ACC112 (cell line): Measurements from ENCODE around the gene TMEM117.
"Not testable (repeated sequence)": the region's sequence is repeated elsewhere in the genome, so short reads cannot be mapped to it uniquely, and the experiment has no call there.

ENCODE experiments used
- H2AFZ ChIP-seq: fragments of 200-600 bp; sonication (generic); one replicate; pipeline ENCODE4 v1.6.0; 2017; ENCODE audit warnings: antibody characterized with exemption, low read length; ENCODE audit not compliant: unreplicated experiment
- H3K27ac ChIP-seq: fragments of 200-600 bp; sonication (generic); 2 replicates; pipeline ENCODE4 v1.5.1; 2014; ENCODE audit warnings: low read depth, mild to moderate bottlenecking, antibody characterized with exemption, low read length, moderate library complexity
- H3K27me3 ChIP-seq: fragments of 200-600 bp; sonication (generic); 2 replicates; pipeline ENCODE4 v1.6.1; 2014; ENCODE audit warnings: mild to moderate bottlenecking, antibody characterized with exemption, low read length, moderate library complexity, mixed read lengths; ENCODE audit not compliant: insufficient read depth
- H3K36me3 ChIP-seq: fragments of 200-600 bp; sonication (generic); 2 replicates; pipeline ENCODE4 v1.6.1; 2016; ENCODE audit warnings: mild to moderate bottlenecking, antibody characterized with exemption, low read length, moderate library complexity, mixed read lengths; ENCODE audit not compliant: insufficient read depth
- H3K4me1 ChIP-seq: fragments of 200-600 bp; sonication (generic); one replicate; pipeline ENCODE4 v1.6.1; 2016; ENCODE audit warnings: low read length, mixed read lengths; ENCODE audit not compliant: insufficient read depth, unreplicated experiment, control insufficient read depth
- H3K4me3 ChIP-seq: fragments of 200-600 bp; sonication (generic); 2 replicates; pipeline ENCODE4 v1.5.1; 2014; ENCODE audit warnings: mild to moderate bottlenecking, low read depth, low read length
- H3K79me2 ChIP-seq: fragments of 200-600 bp; sonication (generic); one replicate; pipeline ENCODE4 v1.6.0; 2016; ENCODE audit warnings: low read length; ENCODE audit not compliant: control insufficient read depth, unreplicated experiment, insufficient read depth

TMEM117 gene

GRCh38 chr12:44195719-44196118, 359.8 kb downstream of the TMEM117 start:
- not testable (repeated sequence) for H2AFZ ChIP-seq, H3K27ac ChIP-seq, H3K27me3 ChIP-seq, H3K79me2 ChIP-seq, H3K4me1 ChIP-seq, H3K36me3 ChIP-seq, H3K4me3 ChIP-seq

DNA sequence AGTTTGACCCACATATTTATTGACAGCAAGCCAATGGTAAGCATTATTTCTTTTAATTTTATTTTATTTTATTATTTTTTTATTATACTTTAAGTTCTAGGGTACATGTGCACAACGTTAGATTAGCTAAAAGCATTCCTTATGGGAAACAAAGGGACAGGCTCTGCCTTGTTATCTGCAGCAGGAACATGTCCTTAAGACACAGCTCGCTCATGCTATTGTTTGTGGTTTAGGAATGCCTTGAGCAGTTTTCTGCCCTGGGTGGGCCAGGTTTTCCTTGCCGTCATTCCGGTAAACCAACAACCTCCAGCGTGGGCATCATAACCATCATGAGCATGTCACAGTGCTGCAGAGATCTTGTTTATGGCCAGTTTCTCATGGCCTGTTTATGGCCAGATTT, 370.2 kb downstream of the TMEM117 start:
- no peaks in the 10 kb centered on the region for H3K36me3 ChIP-seq
- H3K4me3 ChIP-seq = no peak overlapping the region
- no peak overlapping the region for H2AFZ ChIP-seq
- no peaks in the 10 kb centered on the region for H3K27me3 ChIP-seq
- no peaks in the 10 kb centered on the region for H3K4me1 ChIP-seq
- no peak overlapping the region for H3K27ac ChIP-seq
- H3K79me2 ChIP-seq = no peaks in the 10 kb centered on the region

GRCh38 chr12:44217146-44217883, 381.4 kb downstream of the TMEM117 start:
- no peaks in the 10 kb centered on the region for H3K36me3 ChIP-seq
- no peaks in the 10 kb centered on the region for H3K4me1 ChIP-seq
- no peak overlapping the region for H3K27ac ChIP-seq
- H3K79me2 ChIP-seq = no peaks in the 10 kb centered on the region
- no peaks in the 10 kb centered on the region for H3K27me3 ChIP-seq
- H3K4me3 ChIP-seq = no peak overlapping the region
- H2AFZ ChIP-seq = no peak overlapping the region

- no peaks in the 10 kb centered on the region for H3K36me3 ChIP-seq
- no peaks in the 10 kb centered on the region for H3K4me1 ChIP-seq
- H3K79me2 ChIP-seq = no peaks in the 10 kb centered on the region
- H3K27me3 ChIP-seq = no peaks in the 10 kb centered on the region
- no peak overlapping the region for H2AFZ ChIP-seq
- H3K27ac ChIP-seq = no peak overlapping the region
- H3K4me3 ChIP-seq = no peak overlapping the region
These were observed 387.9 kb downstream of the TMEM117 start for GRCh38 chr12:44223736-44224135.

- H3K27me3 ChIP-seq = no peaks in the 10 kb centered on the region
- no peaks in the 10 kb centered on the region for H3K36me3 ChIP-seq
- no peak overlapping the region for H3K4me3 ChIP-seq
- no peak overlapping the region for H3K27ac ChIP-seq
- H3K4me1 ChIP-seq = no peaks in the 10 kb centered on the region
- H2AFZ ChIP-seq = no peak overlapping the region
- H3K79me2 ChIP-seq = no peaks in the 10 kb centered on the region
These were observed 388.7 kb downstream of the TMEM117 start for GRCh38 chr12:44224399-44225148.

- H3K4me3 ChIP-seq = no peak overlapping the region
- H3K27me3 ChIP-seq = no peaks in the 10 kb centered on the region
- H3K36me3 ChIP-seq = no peaks in the 10 kb centered on the region
- no peak overlapping the region for H2AFZ ChIP-seq
- H3K79me2 ChIP-seq = no peaks in the 10 kb centered on the region
- no peaks in the 10 kb centered on the region for H3K4me1 ChIP-seq
- no peak overlapping the region for H3K27ac ChIP-seq
These were observed 389.2 kb downstream of the TMEM117 start for GRCh38 chr12:44225149-44225510.

DNA sequence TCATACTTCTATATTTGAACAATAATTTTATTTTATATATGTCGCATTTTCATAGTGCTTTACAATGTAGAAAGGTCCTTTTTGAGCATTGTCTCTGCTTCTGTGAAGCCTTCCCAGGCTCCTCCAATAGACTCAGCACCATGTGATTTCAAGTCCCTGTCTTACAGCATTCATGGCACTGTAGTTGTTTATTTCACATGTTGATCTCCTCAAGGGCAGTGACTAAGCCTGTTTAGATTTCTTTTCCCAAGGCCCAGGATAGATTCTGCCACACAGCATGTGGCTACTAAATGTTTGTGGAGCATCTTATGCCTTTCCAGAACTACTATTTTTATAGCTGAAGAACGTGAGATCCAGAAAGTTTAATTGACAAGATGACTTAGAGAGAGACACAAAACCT, 391.7 kb downstream of the TMEM117 start:
- no peaks in the 10 kb centered on the region for H3K36me3 ChIP-seq
- no peak overlapping the region for H3K27ac ChIP-seq
- no peak overlapping the region for H2AFZ ChIP-seq
- H3K79me2 ChIP-seq = no peaks in the 10 kb centered on the region
- no peaks in the 10 kb centered on the region for H3K4me1 ChIP-seq
- H3K27me3 ChIP-seq = no peaks in the 10 kb centered on the region
- no peak overlapping the region for H3K4me3 ChIP-seq

DNA sequence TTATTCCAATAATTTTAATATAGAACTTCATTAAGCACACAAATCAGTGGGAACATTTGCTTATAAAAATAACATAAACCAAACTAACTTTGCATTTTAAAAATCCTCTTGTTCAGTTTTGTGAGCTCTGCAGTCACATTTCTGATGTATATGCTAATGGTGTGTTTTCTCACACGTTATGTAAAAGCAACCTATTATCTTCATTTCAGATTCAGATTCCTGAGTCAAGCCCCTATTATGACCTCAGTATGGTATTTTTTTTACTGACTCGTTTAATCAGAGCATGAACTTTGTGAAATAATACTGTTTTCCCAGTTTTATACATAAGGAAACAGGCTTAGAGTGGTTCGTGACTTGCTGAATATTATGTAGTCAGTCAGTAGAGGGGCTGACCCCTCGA, 394.0 kb downstream of the TMEM117 start:
- H3K27me3 ChIP-seq = no peaks in the 10 kb centered on the region
- H3K4me3 ChIP-seq = no peak overlapping the region
- H3K36me3 ChIP-seq = no peaks in the 10 kb centered on the region
- H3K27ac ChIP-seq = no peak overlapping the region
- H2AFZ ChIP-seq = no peak overlapping the region
- H3K4me1 ChIP-seq = no peaks in the 10 kb centered on the region
- no peaks in the 10 kb centered on the region for H3K79me2 ChIP-seq

DNA sequence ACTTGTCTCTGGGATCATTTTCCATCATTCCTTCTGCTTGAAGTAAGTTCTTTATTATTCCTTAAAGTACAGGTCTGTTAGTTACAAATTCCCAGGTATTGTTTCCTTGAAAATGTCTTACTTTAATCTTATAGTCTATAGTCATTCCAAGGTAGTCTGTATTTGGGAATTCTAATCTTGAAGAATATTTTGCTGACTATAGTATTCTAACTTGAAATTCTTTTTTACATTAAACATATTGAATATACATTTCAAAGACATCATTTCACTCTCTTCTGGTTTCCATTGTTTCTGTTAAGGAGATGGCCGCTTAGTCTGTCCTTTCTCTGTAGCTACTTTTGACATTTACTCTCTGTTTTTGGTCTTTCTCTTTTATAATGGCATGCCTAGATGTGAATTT, 399.8 kb downstream of the TMEM117 start:
- no peak overlapping the region for H3K4me3 ChIP-seq
- no peak overlapping the region for H3K27ac ChIP-seq
- H3K27me3 ChIP-seq = no peaks in the 10 kb centered on the region
- H3K36me3 ChIP-seq = no peaks in the 10 kb centered on the region
- H3K4me1 ChIP-seq = no peaks in the 10 kb centered on the region
- H2AFZ ChIP-seq = no peak overlapping the region
- no peaks in the 10 kb centered on the region for H3K79me2 ChIP-seq

GRCh38 chr12:44240186-44240585, 404.3 kb downstream of the TMEM117 start:
- Histone ChIP-seq H2AFZ (no peak overlapping the region), H3K4me1 (no peaks in the 10 kb centered on the region), H3K4me3 (no peak overlapping the region), H3K36me3 (no peaks in the 10 kb centered on the region), H3K27ac (no peak overlapping the region), H3K79me2 (no peaks in the 10 kb centered on the region), H3K27me3 (no peaks in the 10 kb centered on the region)

DNA sequence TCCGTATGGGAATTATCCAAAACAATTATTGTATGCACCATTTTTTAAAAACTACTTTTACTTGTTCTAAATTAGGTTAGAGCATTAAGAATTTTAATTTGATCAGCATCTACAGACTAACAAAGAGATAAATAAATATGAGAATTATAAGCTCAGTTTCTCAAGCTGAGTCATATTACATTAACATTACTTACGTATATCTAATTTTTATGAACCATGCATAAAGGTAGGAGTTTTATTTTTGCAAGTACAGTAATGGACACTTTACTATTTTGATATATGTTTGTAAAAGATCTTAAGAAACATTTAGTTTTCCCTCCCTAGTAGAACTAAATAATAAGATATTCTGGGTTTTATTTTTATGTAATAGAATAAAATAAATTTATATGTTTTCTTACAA, 410.1 kb downstream of the TMEM117 start:
- H3K79me2 ChIP-seq = no peaks in the 10 kb centered on the region
- no peaks in the 10 kb centered on the region for H3K4me1 ChIP-seq
- no peak overlapping the region for H3K4me3 ChIP-seq
- no peak overlapping the region for H2AFZ ChIP-seq
- H3K36me3 ChIP-seq = no peaks in the 10 kb centered on the region
- no peak overlapping the region for H3K27ac ChIP-seq
- no peaks in the 10 kb centered on the region for H3K27me3 ChIP-seq
